NCI-H2196 treated with DMSO at 0.1 percent for 48 hours (cell line): ENCODE results near the gene FAM193A.
"Not testable (repeated sequence)": the region's sequence is repeated elsewhere in the genome, so short reads cannot be mapped to it uniquely, and the experiment has no call there.

Experiments used
- DNase-seq: peaks from one replicate; lab custom pipeline; 2025; ENCODE audit not compliant: unreplicated experiment; lab: John Stamatoyannopoulos, UW

FAM193A gene

GRCh38 chr4:2572076-2572475 lies 35.6 kb downstream of the FAM193A start:
- DNase-seq, result no peak

GRCh38 chr4:2572866-2573265 lies 36.4 kb downstream of the FAM193A start:
- DNase-seq, result no peak

GRCh38 chr4:2574009-2574408 lies 37.6 kb downstream of the FAM193A start:
- DNase-seq, result no peak

- no peak for DNase-seq
Observed at GRCh38 chr4:2574863-2575262, 38.4 kb downstream of the FAM193A start.

GRCh38 chr4:2576290-2576689 lies 39.8 kb downstream of the FAM193A start:
- DNase-seq, result no peak

GRCh38 chr4:2578106-2578505 lies 41.7 kb downstream of the FAM193A start:
- no peak for DNase-seq

GRCh38 chr4:2579910-2580309 lies 43.5 kb downstream of the FAM193A start:
- DNase-seq, result no peak

- DNase-seq, result no peak
Observed at GRCh38 chr4:2583092-2583491, 46.6 kb downstream of the FAM193A start.

GRCh38 chr4:2583517-2583916 lies 47.1 kb downstream of the FAM193A start:
- peak; percentile 38 for DNase-seq

GRCh38 chr4:2586502-2586901 lies 50.1 kb downstream of the FAM193A start:
- no peak for DNase-seq

- DNase-seq, result no peak
Observed at GRCh38 chr4:2587213-2587823, 50.9 kb downstream of the FAM193A start.

GRCh38 chr4:2588259-2588658 lies 51.8 kb downstream of the FAM193A start:
- DNase-seq, result no peak

- no peak for DNase-seq
Observed at GRCh38 chr4:2591189-2591588, 54.7 kb downstream of the FAM193A start.

- DNase-seq, result not testable (repeated sequence)
Observed at GRCh38 chr4:2592014-2592413, 55.6 kb downstream of the FAM193A start.

GRCh38 chr4:2592572-2592971 lies 56.1 kb downstream of the FAM193A start:
- no peak for DNase-seq

GRCh38 chr4:2593003-2593402 lies 56.6 kb downstream of the FAM193A start:
- DNase-seq, result no peak

GRCh38 chr4:2595436-2595835 lies 59.0 kb downstream of the FAM193A start:
- DNase-seq, result no peak

- DNase-seq, result no peak
Observed at GRCh38 chr4:2595952-2596552, 59.6 kb downstream of the FAM193A start.

GRCh38 chr4:2596611-2597010 lies 60.2 kb downstream of the FAM193A start:
- no peak for DNase-seq

- DNase-seq, result peak; percentile 30
Observed at GRCh38 chr4:2598511-2599303, 62.3 kb downstream of the FAM193A start.

- DNase-seq, result no peak
Observed at GRCh38 chr4:2599304-2599654, 62.8 kb downstream of the FAM193A start.

- no peak for DNase-seq
Observed at GRCh38 chr4:2600878-2601277, 64.4 kb downstream of the FAM193A start.
